Prostate gland (tissue), 2 donors: ENCODE results near the gene LTB. TPM values are rescaled to one million over a fixed set of nuclear protein-coding genes. Genes with fewer than 3 reads are reported as not detected.

Source experiments
- DNase-seq: peaks from one replicate; pipeline ENCODE4 v3.0.0-alpha.2; 2019; ENCODE audit warnings: low spot score
- H3K27ac ChIP-seq, 2 donors: fragments of 200-600 bp; sonication (generic); 2 replicates each; pipeline ENCODE4 v1.5.1; 2017 to 2019
- H3K27me3 ChIP-seq: fragments of 200-600 bp; sonication (generic); replicated peaks from 2 replicates; pipeline ENCODE4 v1.5.1; 2019; ENCODE audit not compliant: insufficient read depth
- H3K36me3 ChIP-seq, 2 donors: fragments of 200-600 bp; sonication (generic); 1 replicate in 1 of 2; 2 replicates in 1 of 2; pipeline versions ENCODE4 v1.5.1 to v1.8.1; 2017 to 2019
- H3K4me1 ChIP-seq: fragments of 200-600 bp; sonication (generic); replicated peaks from 2 replicates; pipeline ENCODE4 v1.5.1; 2019
- H3K4me3 ChIP-seq, 2 donors: fragments of 200-600 bp; sonication (generic); 2 replicates each; pipeline ENCODE4 v1.5.1; 2017 to 2019
- H3K9me3 ChIP-seq: fragments of 200-600 bp; sonication (generic); 2 replicates; pipeline ENCODE4 v1.5.1; 2017
- POLR2A ChIP-seq: fragments of 450-650 bp; IDR thresholded peaks from one replicate; pipeline ENCODE4 v1.6.1; 2016; ENCODE audit warnings: antibody characterized with exemption, mild to moderate bottlenecking
- POLR2AphosphoS5 ChIP-seq: sonication (generic); formaldehyde crosslinking; IDR thresholded peaks from one replicate; pipeline ENCODE4 v1.6.1; 2017; ENCODE audit warnings: antibody characterized with exemption
- WGBS: methylation state at CpG from one replicate; pipeline ENCODE4 v1.1.5; 2018; 5-methylcytosine and 5-hydroxymethylcytosine counted together
- intact Hi-C: fragments of 100-400 bp; cut with DNase I; formaldehyde crosslinking; loops from one replicate; pipeline ENCODE4 v1.14.2; 2022
- total RNA-seq, 2 donors: library from RNA; depleted of rRNA; stranded (reverse); fragments of >200 nt; gene quantifications; one replicate each; pipeline ENCODE4 v1.1.0, GENCODE V29; 2016
- TF ChIP-seq, protein P1 (sequence below), 4 experiments: fragments of 200-600 bp in 2 of 4; fragments of 450-650 bp in 2 of 4; sonication (generic) in 2 of 4; IDR thresholded peaks; 1 replicate in 3 of 4; 2 replicates in 1 of 4; pipeline ENCODE4 v1.5.1; 2016 to 2019; ENCODE audit warnings: antibody characterized with exemption in 4 of 4, mild to moderate bottlenecking in 2 of 4, moderate library complexity in 2 of 4

LTB gene
- total RNA-seq, 2 donors from 2014 or later = 0.97 TPM; not detected in 1

DNA sequence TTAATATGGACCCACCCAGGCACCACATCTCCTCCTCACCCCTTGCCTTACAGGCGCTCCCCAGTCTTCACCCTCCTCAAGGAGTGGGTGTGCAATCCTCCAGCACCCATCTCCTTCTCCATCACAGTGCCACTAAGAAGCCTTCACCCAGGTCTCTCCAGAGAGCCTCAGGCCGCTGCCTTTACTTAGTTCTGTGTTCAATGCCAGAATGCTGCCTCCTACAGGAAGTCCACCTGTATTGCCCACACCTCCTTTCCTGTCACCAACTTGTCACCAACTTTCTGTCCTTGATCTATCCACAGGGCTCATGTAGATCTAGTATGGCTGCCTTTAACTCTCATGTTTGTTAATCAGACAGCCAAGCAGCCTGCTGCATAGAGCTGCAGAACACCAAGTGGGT lies 3.3 kb upstream of the LTB start:
- no peak for DNase-seq
- Histone ChIP-seq H3K4me3 (no peak overlapping the region), H3K4me1 (no peaks in the 10 kb centered on the region), H3K27ac (no peak overlapping the region), H3K9me3 (no peaks in the 10 kb centered on the region), H3K27me3 (no peaks in the 10 kb centered on the region), H3K36me3 (no peaks in the 10 kb centered on the region)
- TF ChIP-seq POLR2A (no peak), POLR2AphosphoS5 (no peak)
- TF ChIP-seq, protein P1, sequence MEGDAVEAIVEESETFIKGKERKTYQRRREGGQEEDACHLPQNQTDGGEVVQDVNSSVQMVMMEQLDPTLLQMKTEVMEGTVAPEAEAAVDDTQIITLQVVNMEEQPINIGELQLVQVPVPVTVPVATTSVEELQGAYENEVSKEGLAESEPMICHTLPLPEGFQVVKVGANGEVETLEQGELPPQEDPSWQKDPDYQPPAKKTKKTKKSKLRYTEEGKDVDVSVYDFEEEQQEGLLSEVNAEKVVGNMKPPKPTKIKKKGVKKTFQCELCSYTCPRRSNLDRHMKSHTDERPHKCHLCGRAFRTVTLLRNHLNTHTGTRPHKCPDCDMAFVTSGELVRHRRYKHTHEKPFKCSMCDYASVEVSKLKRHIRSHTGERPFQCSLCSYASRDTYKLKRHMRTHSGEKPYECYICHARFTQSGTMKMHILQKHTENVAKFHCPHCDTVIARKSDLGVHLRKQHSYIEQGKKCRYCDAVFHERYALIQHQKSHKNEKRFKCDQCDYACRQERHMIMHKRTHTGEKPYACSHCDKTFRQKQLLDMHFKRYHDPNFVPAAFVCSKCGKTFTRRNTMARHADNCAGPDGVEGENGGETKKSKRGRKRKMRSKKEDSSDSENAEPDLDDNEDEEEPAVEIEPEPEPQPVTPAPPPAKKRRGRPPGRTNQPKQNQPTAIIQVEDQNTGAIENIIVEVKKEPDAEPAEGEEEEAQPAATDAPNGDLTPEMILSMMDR (IDR thresholded peaks at IDR 0.05) = no peak
- 77% methylated on average over 2 of the region's 2 CpGs for WGBS
- intact Hi-C loops = no loop called here

- TF ChIP-seq POLR2AphosphoS5 (no peak), POLR2A (no peak)
- intact Hi-C loops = loop anchor here (1.0 kb wide), 1 partner anchor 17 kb away; no protein-coding TSS in a partner anchor
- H3K27me3 ChIP-seq = no peaks in the 10 kb centered on the region
- H3K27ac ChIP-seq = peak overlapping the region; percentile 65 to 85
- no peak for DNase-seq
- no peaks in the 10 kb centered on the region for H3K36me3 ChIP-seq
- H3K4me1 ChIP-seq = no peaks in the 10 kb centered on the region
- H3K9me3 ChIP-seq = no peaks in the 10 kb centered on the region
- WGBS = 26% methylated on average over 21 of the region's 21 CpGs
- peak overlapping the region; percentile 62 to 68 for H3K4me3 ChIP-seq
These were observed 592 bp downstream of the LTB start for GRCh38 chr6:31581434-31582229.

DNA sequence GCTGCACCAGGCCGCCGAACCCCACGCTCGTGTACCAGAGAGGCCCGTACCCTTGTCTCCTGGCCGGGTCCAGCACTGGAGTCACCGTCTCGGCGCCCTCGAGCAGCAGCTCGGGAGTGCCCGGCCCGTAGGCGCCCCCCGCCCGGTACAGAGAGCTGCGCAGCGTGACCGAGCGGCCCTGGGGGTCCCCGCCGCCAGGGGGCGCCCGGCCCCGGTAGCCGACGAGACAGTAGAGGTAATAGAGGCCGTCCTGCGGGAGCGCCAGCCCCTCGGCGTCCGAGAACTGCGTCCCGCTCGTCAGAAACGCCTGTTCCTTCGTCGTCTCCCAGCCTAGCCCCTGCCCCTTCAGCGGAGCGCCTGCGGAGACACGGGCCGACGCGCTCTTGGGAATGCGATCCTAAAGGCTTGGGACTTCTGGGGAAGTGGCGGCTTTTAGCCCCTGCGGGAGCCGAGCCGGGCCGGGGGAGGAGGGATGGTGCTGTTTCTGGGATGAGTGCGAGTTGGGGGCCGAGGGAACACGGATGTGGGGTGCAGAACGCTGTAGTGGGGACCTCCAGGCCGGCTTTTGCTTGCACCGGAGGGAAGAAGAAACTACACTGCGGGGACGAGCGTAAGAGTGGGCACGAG lies 1.3 kb downstream of the LTB start:
- no peaks in the 10 kb centered on the region for H3K36me3 ChIP-seq
- peak overlapping the region; percentile 65 to 85 for H3K27ac ChIP-seq
- DNase-seq = peak; percentile 79
- H3K4me3 ChIP-seq = peak overlapping the region; percentile 62 to 68
- TF ChIP-seq, protein P1 (IDR thresholded peaks at IDR 0.05) = peak; percentile 92 to 98 (median 96)
- TF ChIP-seq POLR2AphosphoS5 = peak; percentile 61
- peak; percentile 40 for TF ChIP-seq POLR2A
- no peaks in the 10 kb centered on the region for H3K4me1 ChIP-seq
- no peaks in the 10 kb centered on the region for H3K27me3 ChIP-seq
- WGBS = 1% methylated on average over 40 of the region's 62 CpGs
- no peaks in the 10 kb centered on the region for H3K9me3 ChIP-seq
- intact Hi-C loops = loop anchor here (1.0 kb wide), 1 partner anchor 17 kb away; no protein-coding TSS in a partner anchor

DNA sequence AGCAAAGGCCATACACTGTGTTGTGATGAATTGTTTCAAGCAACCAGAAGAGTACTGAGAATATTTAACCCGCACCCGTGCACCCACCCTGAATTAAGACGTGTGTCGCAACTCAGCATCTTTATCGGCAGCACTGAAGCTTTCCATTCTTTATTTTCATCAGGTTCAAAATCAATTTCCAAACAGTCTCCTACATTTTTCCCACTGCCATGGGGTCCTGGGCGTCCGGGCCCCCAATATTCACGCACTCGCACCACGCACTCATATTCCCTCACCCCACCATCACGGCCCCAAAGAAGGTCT lies 1.8 kb downstream of the LTB start:
- Histone ChIP-seq H3K4me1 (no peaks in the 10 kb centered on the region), H3K36me3 (no peaks in the 10 kb centered on the region), H3K9me3 (no peaks in the 10 kb centered on the region), H3K27ac (peak overlapping the region; percentile 65 to 85), H3K27me3 (no peaks in the 10 kb centered on the region), H3K4me3 (peak overlapping the region; percentile 62 to 68)
- intact Hi-C loops = no loop called here
- TF ChIP-seq POLR2A (no peak), POLR2AphosphoS5 (no peak)
- TF ChIP-seq, protein P1 (IDR thresholded peaks at IDR 0.05) = no peak
- DNase-seq = no peak
- 39% methylated on average over 11 of the region's 11 CpGs for WGBS

GRCh38 chr6:31579546-31580437 lies 2.4 kb downstream of the LTB start:
- intact Hi-C loops = no loop called here
- H3K36me3 ChIP-seq = no peaks in the 10 kb centered on the region
- 92% methylated on average over 8 of the region's 8 CpGs for WGBS
- H3K9me3 ChIP-seq = no peaks in the 10 kb centered on the region
- DNase-seq = no peak
- no peak overlapping the region for H3K4me3 ChIP-seq
- H3K27ac ChIP-seq = peak overlapping the region in 1 of 2 donors; percentile 65
- no peaks in the 10 kb centered on the region for H3K4me1 ChIP-seq
- no peaks in the 10 kb centered on the region for H3K27me3 ChIP-seq
- TF ChIP-seq POLR2AphosphoS5 = no peak
- TF ChIP-seq, protein P1 (IDR thresholded peaks at IDR 0.05) = no peak
